ENCODE measurements around the gene DTNB.

The DTNB gene

GRCh38 chr2:25387876-25388449 lies 285.4 kb downstream of the DTNB start:
- no peaks in the 10 kb centered on the region for H3K27me3 ChIP-seq (ENCODE audit: control insufficient read depth, insufficient read depth, low read length, poor library complexity, severe bottlenecking)
- peaks cover 2% of the 10 kb centered on the region for H3K36me3 ChIP-seq (ENCODE audit: control insufficient read depth, insufficient read depth, low read length)
- no peak overlapping the region for H3K4me3 ChIP-seq (ENCODE audit: insufficient read depth, low read depth, low read length)
- H3K9me3 ChIP-seq (ENCODE audit: control insufficient read depth, low read length), result no peaks in the 10 kb centered on the region
- no peak overlapping the region for H3K27ac ChIP-seq (ENCODE audit: insufficient read depth, low read depth, low read length, poor library complexity, severe bottlenecking)
- no peaks in the 10 kb centered on the region for H3K4me1 ChIP-seq (ENCODE audit: control insufficient read depth, insufficient read depth, low read length)
- 90% methylated on average over 17 of the region's 17 CpGs for WGBS, 2 experiments

- H3K27ac ChIP-seq (ENCODE audit: insufficient read depth, low read depth, low read length, poor library complexity, severe bottlenecking), result no peak overlapping the region
- no peaks in the 10 kb centered on the region for H3K9me3 ChIP-seq (ENCODE audit: control insufficient read depth, low read length)
- no peaks in the 10 kb centered on the region for H3K4me1 ChIP-seq (ENCODE audit: control insufficient read depth, insufficient read depth, low read length)
- H3K27me3 ChIP-seq (ENCODE audit: control insufficient read depth, insufficient read depth, low read length, poor library complexity, severe bottlenecking), result no peaks in the 10 kb centered on the region
- no peak overlapping the region for H3K4me3 ChIP-seq (ENCODE audit: insufficient read depth, low read depth, low read length)
- H3K36me3 ChIP-seq (ENCODE audit: control insufficient read depth, insufficient read depth, low read length), result peaks cover 2% of the 10 kb centered on the region
- 89 to 90% methylated on average over 19 of the region's 19 CpGs for WGBS, 2 experiments
Observed at GRCh38 chr2:25386971-25387875, 286.2 kb downstream of the DTNB start.

GRCh38 chr2:25385910-25386309 lies 287.5 kb downstream of the DTNB start:
- H3K4me1 ChIP-seq (ENCODE audit: control insufficient read depth, insufficient read depth, low read length), result no peaks in the 10 kb centered on the region

GRCh38 chr2:25383806-25384205 lies 289.6 kb downstream of the DTNB start:
- H3K36me3 ChIP-seq (ENCODE audit: control insufficient read depth, insufficient read depth, low read length), result no peaks in the 10 kb centered on the region
- no peak overlapping the region for H3K4me3 ChIP-seq (ENCODE audit: insufficient read depth, low read depth, low read length)
- H3K27ac ChIP-seq (ENCODE audit: insufficient read depth, low read depth, low read length, poor library complexity, severe bottlenecking), result no peak overlapping the region
- no peaks in the 10 kb centered on the region for H3K9me3 ChIP-seq (ENCODE audit: control insufficient read depth, low read length)
- no peaks in the 10 kb centered on the region for H3K4me1 ChIP-seq (ENCODE audit: control insufficient read depth, insufficient read depth, low read length)
- H3K27me3 ChIP-seq (ENCODE audit: control insufficient read depth, insufficient read depth, low read length, poor library complexity, severe bottlenecking), result no peaks in the 10 kb centered on the region
- 91 to 94% methylated on average over 9 of the region's 9 CpGs for WGBS, 2 experiments

More at GRCh38 chr2:25385910-25386309, 287.5 kb downstream of the DTNB start:
- no peaks in the 10 kb centered on the region for H3K27me3 ChIP-seq (ENCODE audit: control insufficient read depth, insufficient read depth, low read length, poor library complexity, severe bottlenecking)
- WGBS, 2 experiments, result 95% methylated on average over 8 of the region's 8 CpGs
- no peaks in the 10 kb centered on the region for H3K9me3 ChIP-seq (ENCODE audit: control insufficient read depth, low read length)
- peaks cover 2% of the 10 kb centered on the region for H3K36me3 ChIP-seq (ENCODE audit: control insufficient read depth, insufficient read depth, low read length)
- no peak overlapping the region for H3K27ac ChIP-seq (ENCODE audit: insufficient read depth, low read depth, low read length, poor library complexity, severe bottlenecking)
- no peak overlapping the region for H3K4me3 ChIP-seq (ENCODE audit: insufficient read depth, low read depth, low read length)

- Histone ChIP-seq H3K27ac (ENCODE audit: insufficient read depth, low read depth, low read length, poor library complexity, severe bottlenecking) (no peak overlapping the region), H3K27me3 (ENCODE audit: control insufficient read depth, insufficient read depth, low read length, poor library complexity, severe bottlenecking) (no peaks in the 10 kb centered on the region), H3K4me1 (ENCODE audit: control insufficient read depth, insufficient read depth, low read length) (peaks cover 14% of the 10 kb centered on the region), H3K4me3 (ENCODE audit: insufficient read depth, low read depth, low read length) (no peak overlapping the region), H3K36me3 (ENCODE audit: control insufficient read depth, insufficient read depth, low read length) (no peaks in the 10 kb centered on the region), H3K9me3 (ENCODE audit: control insufficient read depth, low read length) (no peaks in the 10 kb centered on the region)
- 92% methylated on average over 7 of the region's 7 CpGs for WGBS, 2 experiments
Observed at GRCh38 chr2:25381502-25381901, 291.9 kb downstream of the DTNB start.

GRCh38 chr2:25380586-25381375 lies 292.6 kb downstream of the DTNB start:
- peaks cover 16% of the 10 kb centered on the region for H3K4me1 ChIP-seq (ENCODE audit: control insufficient read depth, insufficient read depth, low read length)
- H3K9me3 ChIP-seq (ENCODE audit: control insufficient read depth, low read length), result no peaks in the 10 kb centered on the region
- H3K27me3 ChIP-seq (ENCODE audit: control insufficient read depth, insufficient read depth, low read length, poor library complexity, severe bottlenecking), result peaks cover 2% of the 10 kb centered on the region
- no peak overlapping the region for H3K27ac ChIP-seq (ENCODE audit: insufficient read depth, low read depth, low read length, poor library complexity, severe bottlenecking)
- WGBS, 2 experiments, result 96% methylated on average over 12 of the region's 12 CpGs
- H3K4me3 ChIP-seq (ENCODE audit: insufficient read depth, low read depth, low read length), result no peak overlapping the region
- H3K36me3 ChIP-seq (ENCODE audit: control insufficient read depth, insufficient read depth, low read length), result no peaks in the 10 kb centered on the region

GRCh38 chr2:25380023-25380422 lies 293.4 kb downstream of the DTNB start:
- WGBS, 2 experiments, result 93 to 95% methylated on average over 5 of the region's 5 CpGs
- Histone ChIP-seq H3K4me3 (ENCODE audit: insufficient read depth, low read depth, low read length) (no peak overlapping the region), H3K27me3 (ENCODE audit: control insufficient read depth, insufficient read depth, low read length, poor library complexity, severe bottlenecking) (peaks cover 3% of the 10 kb centered on the region), H3K4me1 (ENCODE audit: control insufficient read depth, insufficient read depth, low read length) (peaks cover 21% of the 10 kb centered on the region), H3K27ac (ENCODE audit: insufficient read depth, low read depth, low read length, poor library complexity, severe bottlenecking) (no peak overlapping the region), H3K36me3 (ENCODE audit: control insufficient read depth, insufficient read depth, low read length) (no peaks in the 10 kb centered on the region), H3K9me3 (ENCODE audit: control insufficient read depth, low read length) (no peaks in the 10 kb centered on the region)

- H3K9me3 ChIP-seq (ENCODE audit: control insufficient read depth, low read length), result no peaks in the 10 kb centered on the region
- no peak overlapping the region for H3K27ac ChIP-seq (ENCODE audit: insufficient read depth, low read depth, low read length, poor library complexity, severe bottlenecking)
- WGBS, 2 experiments, result 84 to 86% methylated on average over 6 of the region's 6 CpGs
- H3K4me1 ChIP-seq (ENCODE audit: control insufficient read depth, insufficient read depth, low read length), result peaks cover 21% of the 10 kb centered on the region
- H3K27me3 ChIP-seq (ENCODE audit: control insufficient read depth, insufficient read depth, low read length, poor library complexity, severe bottlenecking), result peaks cover 3% of the 10 kb centered on the region
- H3K36me3 ChIP-seq (ENCODE audit: control insufficient read depth, insufficient read depth, low read length), result no peaks in the 10 kb centered on the region
- H3K4me3 ChIP-seq (ENCODE audit: insufficient read depth, low read depth, low read length), result no peak overlapping the region
Observed at GRCh38 chr2:25379535-25379934, 293.8 kb downstream of the DTNB start.

GRCh38 chr2:25378731-25379490 lies 294.5 kb downstream of the DTNB start:
- no peaks in the 10 kb centered on the region for H3K9me3 ChIP-seq (ENCODE audit: control insufficient read depth, low read length)
- H3K4me1 ChIP-seq (ENCODE audit: control insufficient read depth, insufficient read depth, low read length), result peaks cover 21% of the 10 kb centered on the region
- H3K27ac ChIP-seq (ENCODE audit: insufficient read depth, low read depth, low read length, poor library complexity, severe bottlenecking), result no peak overlapping the region
- peaks cover 3% of the 10 kb centered on the region for H3K27me3 ChIP-seq (ENCODE audit: control insufficient read depth, insufficient read depth, low read length, poor library complexity, severe bottlenecking)
- H3K4me3 ChIP-seq (ENCODE audit: insufficient read depth, low read depth, low read length), result no peak overlapping the region
- 85 to 88% methylated on average over 10 of the region's 10 CpGs for WGBS, 2 experiments
- H3K36me3 ChIP-seq (ENCODE audit: control insufficient read depth, insufficient read depth, low read length), result no peaks in the 10 kb centered on the region
